Activated naive CD4-positive, alpha-beta T cell treated with anti-CD3 and anti-CD28 coated beads, Interleukin-2, amount 10 ng/mL, durations not matched to agents 7 days and 5 days (primary cell): Measurements from ENCODE around the gene PRR5.
"Not testable (repeated sequence)": the region's sequence is repeated elsewhere in the genome, so short reads cannot be mapped to it uniquely, and the experiment has no call there.

Experiments
- CTCF ChIA-PET: fragments of 350-600 bp; sonication (Branson Sonifier 250); formaldehyde crosslinking; loops from one replicate; lab custom pipeline; 2021; ENCODE audit warnings: antibody characterized with exemption; lab: Charles Lee
- DNase-seq: peaks from one replicate; pipeline ENCODE4 v3.0.0-alpha.2; 2020
- H3K27ac Mint-ChIP-seq: one replicate; pipeline ENCODE4 v1.8.0; 2021; ENCODE audit warnings: mild to moderate bottlenecking, moderate library complexity, mixed read lengths
- H3K27me3 Mint-ChIP-seq: one replicate; pipeline ENCODE4 v1.8.0; 2021; ENCODE audit warnings: mild to moderate bottlenecking, mixed read lengths
- H3K36me3 Mint-ChIP-seq: one replicate; pipeline ENCODE4 v1.8.0; 2021; ENCODE audit warnings: mixed read lengths
- H3K4me1 Mint-ChIP-seq: one replicate; pipeline ENCODE4 v1.8.0; 2021; ENCODE audit warnings: mixed read lengths
- H3K4me3 Mint-ChIP-seq: one replicate; pipeline ENCODE4 v1.8.0; 2021; ENCODE audit warnings: mild to moderate bottlenecking, moderate library complexity, mixed read lengths
- H3K9me3 Mint-ChIP-seq: one replicate; pipeline ENCODE4 v1.8.0; 2021; ENCODE audit warnings: mixed read lengths

The PRR5 gene

GRCh38 chr22:44668190-44668885 is 33.7 kb upstream of the PRR5 start:
- peak; percentile 73 for DNase-seq
- peaks cover 17% of the 10 kb centered on the region for H3K27me3 Mint-ChIP-seq
- H3K36me3 Mint-ChIP-seq, result peaks cover 4% of the 10 kb centered on the region
- H3K4me3 Mint-ChIP-seq, result peak overlapping the region; percentile 70
- peak overlapping the region; percentile 95 for H3K27ac Mint-ChIP-seq
- CTCF ChIA-PET, result interaction anchor here (2.2 kb wide), 1 partner anchor 41 kb away, joined by 10 read pairs; no protein-coding TSS in a partner anchor
- H3K4me1 Mint-ChIP-seq, result peaks cover 75% of the 10 kb centered on the region
- H3K9me3 Mint-ChIP-seq, result peaks cover 1% of the 10 kb centered on the region

GRCh38 chr22:44668886-44669521 is 33.0 kb upstream of the PRR5 start:
- Mint-ChIP-seq H3K36me3 (peaks cover 3% of the 10 kb centered on the region), H3K27ac (peak overlapping the region; percentile 81), H3K9me3 (no peaks in the 10 kb centered on the region), H3K4me3 (peak overlapping the region; percentile 78), H3K4me1 (peaks cover 70% of the 10 kb centered on the region), H3K27me3 (peaks cover 24% of the 10 kb centered on the region)
- no peak for DNase-seq
- CTCF ChIA-PET, result interaction anchor here (0.8 to 2.2 kb wide), 2 partner anchors 17 to 42 kb away, joined by 4 to 10 read pairs; no protein-coding TSS in a partner anchor

DNA sequence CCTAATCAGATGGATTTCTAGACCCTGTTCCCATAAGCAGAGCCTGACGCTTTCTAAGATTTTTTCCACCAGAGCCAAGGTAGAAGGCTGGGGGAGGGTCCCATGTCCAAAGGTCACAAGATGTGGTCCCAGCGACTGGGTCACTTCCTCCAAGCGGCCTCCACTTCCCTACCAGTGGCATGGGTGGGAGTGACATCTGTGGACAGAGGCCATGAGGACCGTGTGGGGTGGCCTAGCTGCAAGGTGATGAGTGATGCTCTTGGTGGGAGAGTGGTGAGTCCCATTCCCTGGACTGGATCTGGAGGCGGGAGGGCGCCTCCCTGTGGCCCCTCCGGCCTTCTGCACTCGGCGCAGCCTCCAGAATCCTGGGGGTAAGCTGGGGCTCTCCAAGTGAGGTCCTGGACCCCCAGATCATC is 32.4 kb upstream of the PRR5 start:
- Mint-ChIP-seq H3K27ac (peak overlapping the region; percentile 81), H3K36me3 (peaks cover 3% of the 10 kb centered on the region), H3K27me3 (peaks cover 24% of the 10 kb centered on the region), H3K4me1 (peaks cover 64% of the 10 kb centered on the region), H3K4me3 (peak overlapping the region; percentile 78), H3K9me3 (no peaks in the 10 kb centered on the region)
- no peak for DNase-seq
- CTCF ChIA-PET, result interaction anchor here (0.8 to 2.7 kb wide), 4 partner anchors 14 to 44 kb away, joined by 4 to 19 read pairs (median 8); no protein-coding TSS in a partner anchor

GRCh38 chr22:44670220-44670988 is 31.6 kb upstream of the PRR5 start:
- H3K27me3 Mint-ChIP-seq, result peaks cover 27% of the 10 kb centered on the region
- H3K27ac Mint-ChIP-seq, result peak overlapping the region; percentile 81
- no peak for DNase-seq
- H3K9me3 Mint-ChIP-seq, result no peaks in the 10 kb centered on the region
- CTCF ChIA-PET, result interaction anchor here (1.3 to 2.7 kb wide), 3 partner anchors 13 to 45 kb away, joined by 5 to 19 read pairs (median 10); no protein-coding TSS in a partner anchor
- H3K4me3 Mint-ChIP-seq, result peak overlapping the region; percentile 78
- peaks cover 58% of the 10 kb centered on the region for H3K4me1 Mint-ChIP-seq
- H3K36me3 Mint-ChIP-seq, result peaks cover 3% of the 10 kb centered on the region

GRCh38 chr22:44671742-44672141 is 30.3 kb upstream of the PRR5 start:
- peaks cover 3% of the 10 kb centered on the region for H3K36me3 Mint-ChIP-seq
- no peak for DNase-seq
- H3K27ac Mint-ChIP-seq, result no peak overlapping the region
- no peak overlapping the region for H3K4me3 Mint-ChIP-seq
- peaks cover 33% of the 10 kb centered on the region for H3K27me3 Mint-ChIP-seq
- CTCF ChIA-PET, result interaction anchor here (2.7 kb wide), 1 partner anchor 11 kb away, joined by 19 read pairs; no protein-coding TSS in a partner anchor
- no peaks in the 10 kb centered on the region for H3K9me3 Mint-ChIP-seq
- peaks cover 55% of the 10 kb centered on the region for H3K4me1 Mint-ChIP-seq

DNA sequence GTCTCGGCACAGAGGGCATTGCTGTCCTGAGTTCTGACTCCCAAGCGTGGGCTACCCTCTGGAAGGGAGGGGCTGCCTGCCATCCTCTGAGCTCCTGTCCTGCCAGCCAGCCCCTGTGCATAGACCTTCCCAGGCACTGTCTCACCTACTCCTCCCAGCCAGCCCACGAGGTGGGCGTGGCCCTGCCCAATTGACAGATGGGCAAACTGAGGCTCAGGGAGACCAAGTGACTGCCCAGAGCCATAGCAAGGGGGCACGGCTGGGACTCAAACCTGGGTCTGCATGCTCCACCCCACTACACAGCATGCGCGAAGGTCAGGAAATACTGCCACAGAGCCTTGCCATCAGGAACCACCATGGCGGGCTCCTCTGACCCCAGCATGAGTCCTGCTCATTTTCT is 29.4 kb upstream of the PRR5 start:
- CTCF ChIA-PET, result interaction anchor here (1.0 to 1.4 kb wide), 2 partner anchors 12 to 26 kb away, joined by 3 to 5 read pairs; no protein-coding TSS in a partner anchor
- H3K4me1 Mint-ChIP-seq, result peaks cover 55% of the 10 kb centered on the region
- H3K27me3 Mint-ChIP-seq, result peaks cover 33% of the 10 kb centered on the region
- H3K9me3 Mint-ChIP-seq, result no peaks in the 10 kb centered on the region
- no peak for DNase-seq
- no peak overlapping the region for H3K27ac Mint-ChIP-seq
- no peak overlapping the region for H3K4me3 Mint-ChIP-seq
- peaks cover 3% of the 10 kb centered on the region for H3K36me3 Mint-ChIP-seq

DNA sequence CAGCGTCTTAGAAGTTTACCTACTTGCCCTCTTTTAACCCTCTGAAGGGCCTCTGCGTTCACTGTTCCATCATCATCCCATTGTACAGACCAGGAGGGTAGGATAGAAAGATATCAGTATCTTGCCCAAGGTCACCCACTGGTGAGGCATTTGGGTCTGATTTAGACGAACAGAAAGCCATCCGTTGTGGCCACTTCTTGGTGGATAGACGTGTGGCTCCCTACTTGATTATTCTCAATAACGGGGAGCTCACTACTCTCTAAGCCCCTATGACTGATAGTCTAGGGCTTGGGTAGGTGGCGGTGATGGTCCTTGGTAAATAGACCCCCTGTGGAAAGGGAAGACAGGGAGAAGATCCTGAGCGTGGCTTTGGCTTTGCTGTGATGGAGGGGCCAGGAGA is 28.6 kb upstream of the PRR5 start:
- H3K4me3 Mint-ChIP-seq, result no peak overlapping the region
- H3K36me3 Mint-ChIP-seq, result peaks cover 3% of the 10 kb centered on the region
- H3K9me3 Mint-ChIP-seq, result no peaks in the 10 kb centered on the region
- peaks cover 51% of the 10 kb centered on the region for H3K4me1 Mint-ChIP-seq
- DNase-seq, result no peak
- CTCF ChIA-PET, result interaction anchor here (1.0 to 1.4 kb wide), 2 partner anchors 11 to 27 kb away, joined by 3 to 5 read pairs; no protein-coding TSS in a partner anchor
- H3K27ac Mint-ChIP-seq, result no peak overlapping the region
- peaks cover 33% of the 10 kb centered on the region for H3K27me3 Mint-ChIP-seq

DNA sequence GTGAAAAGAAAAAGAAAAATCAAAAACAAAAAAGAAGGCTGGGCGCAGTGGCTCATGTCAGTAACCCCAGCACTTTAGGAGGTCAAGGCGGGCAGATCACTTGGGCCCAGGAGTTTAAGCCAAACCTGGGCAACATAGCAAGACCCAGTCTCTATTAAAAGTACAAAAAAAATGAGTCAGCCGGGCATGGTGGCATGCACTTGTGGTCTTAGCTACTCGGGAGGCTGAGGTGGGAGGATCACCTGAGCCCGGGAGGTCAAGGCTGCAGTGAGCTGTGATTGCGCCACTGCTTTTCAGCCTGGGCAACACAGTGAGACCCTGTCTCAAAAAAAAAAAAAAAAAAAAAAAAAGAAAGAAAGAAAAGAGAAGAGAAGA is 26.0 kb upstream of the PRR5 start:
- DNase-seq, H3K27ac Mint-ChIP-seq, H3K4me3 Mint-ChIP-seq, H3K36me3 Mint-ChIP-seq, H3K9me3 Mint-ChIP-seq, CTCF ChIA-PET: not testable (repeated sequence)
- H3K4me1 Mint-ChIP-seq, result peaks cover 54% of the 10 kb centered on the region
- peaks cover 28% of the 10 kb centered on the region for H3K27me3 Mint-ChIP-seq

DNA sequence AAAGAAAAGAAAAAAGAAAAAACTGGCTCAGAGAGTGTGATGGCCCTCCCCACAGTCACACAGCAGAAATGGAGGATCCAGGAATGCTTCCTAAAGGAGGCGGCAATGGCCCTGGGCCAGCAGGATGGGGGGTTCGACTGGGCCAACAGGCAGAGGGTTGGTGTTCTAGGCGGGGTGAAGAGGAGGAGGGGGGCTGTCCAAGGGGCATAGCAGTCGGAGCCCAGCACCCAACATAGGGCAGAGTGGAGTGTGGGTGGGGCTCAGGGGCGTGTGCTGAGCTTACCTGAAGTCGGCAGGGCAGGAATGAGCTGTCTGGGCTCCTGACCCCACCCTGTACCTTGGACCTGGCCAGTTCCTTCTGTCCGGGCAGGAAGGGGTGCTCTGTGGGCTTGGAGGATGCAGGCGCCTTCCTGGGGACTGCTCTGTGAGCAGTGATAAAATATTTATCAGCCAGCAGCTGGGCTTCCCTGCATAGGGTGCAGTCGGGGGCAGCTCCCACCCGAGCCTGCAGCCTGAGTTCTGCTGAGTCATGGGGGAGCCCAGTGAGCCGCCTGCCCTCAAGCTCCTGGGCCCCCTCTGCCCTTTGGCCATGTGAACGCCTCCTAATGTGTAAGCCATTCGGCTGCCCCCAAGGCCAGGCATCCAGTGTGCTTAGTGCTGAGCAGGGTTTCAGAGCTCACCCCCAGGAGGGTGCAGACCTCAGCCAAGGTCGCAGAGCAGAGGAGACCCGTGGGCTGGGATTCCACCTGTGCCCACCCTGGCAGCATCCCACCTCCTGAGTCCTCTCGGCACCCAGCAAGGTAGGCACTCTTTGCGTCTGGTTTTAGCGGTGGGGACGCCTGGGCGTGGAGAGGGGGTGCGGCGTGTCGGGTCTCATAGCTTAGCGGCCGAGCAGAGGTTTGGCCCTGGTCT is 25.3 kb upstream of the PRR5 start:
- no peaks in the 10 kb centered on the region for H3K9me3 Mint-ChIP-seq
- H3K27me3 Mint-ChIP-seq, result peaks cover 30% of the 10 kb centered on the region
- H3K4me3 Mint-ChIP-seq, result peak overlapping the region; percentile 54
- no peak for DNase-seq
- peaks cover 55% of the 10 kb centered on the region for H3K4me1 Mint-ChIP-seq
- peaks cover 4% of the 10 kb centered on the region for H3K36me3 Mint-ChIP-seq
- CTCF ChIA-PET, result interaction anchor here (1.0 kb wide), 1 partner anchor 53 kb away, joined by 4 read pairs; no protein-coding TSS in a partner anchor
- H3K27ac Mint-ChIP-seq, result no peak overlapping the region

GRCh38 chr22:44677353-44677840 is 24.6 kb upstream of the PRR5 start:
- H3K4me3 Mint-ChIP-seq, result peak overlapping the region; percentile 54
- no peaks in the 10 kb centered on the region for H3K9me3 Mint-ChIP-seq
- H3K27me3 Mint-ChIP-seq, result peaks cover 30% of the 10 kb centered on the region
- no peak for DNase-seq
- CTCF ChIA-PET, result interaction anchor here (1.0 kb wide), 1 partner anchor 54 kb away, joined by 4 read pairs; no protein-coding TSS in a partner anchor
- peaks cover 58% of the 10 kb centered on the region for H3K4me1 Mint-ChIP-seq
- H3K27ac Mint-ChIP-seq, result peak overlapping the region; percentile 19
- peaks cover 3% of the 10 kb centered on the region for H3K36me3 Mint-ChIP-seq

GRCh38 chr22:44677871-44678555 is 24.0 kb upstream of the PRR5 start:
- no peaks in the 10 kb centered on the region for H3K9me3 Mint-ChIP-seq
- peaks cover 30% of the 10 kb centered on the region for H3K27me3 Mint-ChIP-seq
- H3K27ac Mint-ChIP-seq, result no peak overlapping the region
- CTCF ChIA-PET, result interaction anchor here (1.0 kb wide), 1 partner anchor 54 kb away, joined by 4 read pairs; no protein-coding TSS in a partner anchor
- H3K4me1 Mint-ChIP-seq, result peaks cover 61% of the 10 kb centered on the region
- DNase-seq, result no peak
- peaks cover 3% of the 10 kb centered on the region for H3K36me3 Mint-ChIP-seq
- H3K4me3 Mint-ChIP-seq, result no peak overlapping the region

DNA sequence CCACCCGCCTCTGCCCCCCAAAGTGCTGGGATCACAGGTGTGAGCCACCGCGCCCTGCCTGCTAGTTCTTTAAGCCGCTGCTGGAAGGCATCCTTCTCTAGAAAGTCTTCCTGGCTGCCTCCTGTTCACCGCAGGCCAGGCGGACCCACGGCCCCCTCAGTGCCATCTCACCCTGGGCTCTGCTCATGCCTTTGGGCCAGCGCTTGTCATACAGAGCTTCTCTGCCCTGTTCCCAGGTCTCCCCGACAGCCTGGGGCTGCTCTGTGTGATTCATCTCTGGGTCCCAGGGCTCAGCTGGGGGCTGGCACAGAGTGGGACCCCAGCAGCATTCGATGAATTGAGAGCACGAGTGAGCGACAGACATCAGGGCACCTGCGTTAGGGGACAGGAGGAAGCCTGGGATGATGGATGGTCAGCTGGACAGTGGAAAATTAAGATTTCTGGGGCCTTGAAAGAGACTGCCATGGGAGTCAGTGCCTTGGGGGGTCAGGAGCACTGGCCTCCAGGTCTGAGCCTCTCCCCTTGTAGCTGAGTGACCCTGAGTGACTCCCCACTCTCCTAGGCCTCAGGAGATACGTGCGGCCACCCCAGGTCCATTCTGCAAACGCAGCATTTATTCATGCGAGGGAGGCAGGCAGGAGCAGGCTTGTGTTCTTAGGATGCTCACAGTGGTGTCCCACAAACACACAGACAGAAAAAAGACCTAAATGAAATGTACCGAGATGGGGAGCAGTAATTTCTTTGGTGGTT is 23.3 kb upstream of the PRR5 start:
- DNase-seq, result no peak
- Mint-ChIP-seq H3K27me3 (peaks cover 25% of the 10 kb centered on the region), H3K27ac (no peak overlapping the region), H3K9me3 (no peaks in the 10 kb centered on the region), H3K36me3 (peaks cover 3% of the 10 kb centered on the region), H3K4me3 (no peak overlapping the region), H3K4me1 (peaks cover 65% of the 10 kb centered on the region)
- CTCF ChIA-PET, result no interaction called here
